GM12878 (cell line): ENCODE results near the gene ADAMTS17. TPM values are rescaled to one million over a fixed set of nuclear protein-coding genes. Genes with fewer than 3 reads are reported as not detected.

ENCODE experiments used
- ATAC-seq: fragments of 200-7000 bp; cut with Tn5 transposase; 3 replicates; pipeline ENCODE4 v1.9.1; 2020; ENCODE audit warnings: mild to moderate bottlenecking, moderate library complexity
- BruUV-seq: library from RNA; stranded (reverse); fragments of 400-500 nt; replicated peaks from 2 replicates; lab custom pipeline; 2021; lab: Mats Ljungman, UMichigan
- CTCF ChIA-PET: fragments of 300-600 bp; sonication (Branson Sonifier 250); formaldehyde crosslinking; extraction: SDS; loops from one replicate; lab custom pipeline; 2021; ENCODE audit warnings: inconsistent platforms; lab: Yijun Ruan, JAX
- POLR2A ChIA-PET: fragments of 350-600 bp; formaldehyde crosslinking; extraction: SDS; loops from one replicate; lab custom pipeline; 2021; ENCODE audit warnings: inconsistent platforms; lab: Charles Lee
- RAD21 ChIA-PET: fragments of 300-600 bp; sonication (Branson Sonifier 250); formaldehyde crosslinking; loops from one replicate; lab custom pipeline; 2023; ENCODE audit warnings: antibody characterized with exemption; ENCODE audit not compliant: unreplicated experiment; lab: Charles Lee
- SMC1A ChIA-PET: fragments of 300-600 bp; sonication (Branson Sonifier 250); formaldehyde crosslinking; loops from one replicate; lab custom pipeline; 2023; ENCODE audit not compliant: unreplicated experiment, uncharacterized antibody; lab: Charles Lee
- DNase-seq: peaks from one replicate; pipeline ENCODE4 v3.0.0-alpha.2; 2011; ENCODE audit warnings: low read depth, low spot score
- FAIRE-seq: peaks from 3 replicates; lab custom pipeline; 2011; peaks lifted over from hg19 to GRCh38; lab: Jason Lieb, UNC
- H2AFZ ChIP-seq: 2 replicates; pipeline ENCODE4 v1.6.0; 2011; ENCODE audit warnings: low read depth, low read length, control low read depth; ENCODE audit not compliant: control insufficient read depth
- H3K27ac ChIP-seq: 2 replicates; pipeline ENCODE4 v1.5.1; 2011; ENCODE audit warnings: control low read depth; ENCODE audit not compliant: control insufficient read depth, insufficient read depth
- H3K27me3 ChIP-seq, 2 experiments: replicated peaks in 1 of 2; 2 replicates each; pipeline versions ENCODE4 v1.6.0 to v1.6.1; 2011; ENCODE audit warnings: low read length in 1 of 2; ENCODE audit not compliant: control insufficient read depth in 2 of 2, insufficient read depth in 2 of 2
- H3K36me3 ChIP-seq, 2 experiments: 2 replicates each; pipeline ENCODE4 v1.5.1; 2011; ENCODE audit warnings: low read length in 1 of 2; ENCODE audit not compliant: control insufficient read depth in 2 of 2, insufficient read depth in 2 of 2
- H3K4me1 ChIP-seq: 2 replicates; pipeline ENCODE4 v1.6.1; 2011; ENCODE audit warnings: mild to moderate bottlenecking, low read length, moderate library complexity, mixed read lengths; ENCODE audit not compliant: control insufficient read depth, insufficient read depth
- H3K4me2 ChIP-seq: 2 replicates; pipeline ENCODE4 v1.6.0; 2011; ENCODE audit warnings: control low read depth; ENCODE audit not compliant: control insufficient read depth, insufficient read depth
- H3K4me3 ChIP-seq: fragments of 200-600 bp; sonication (generic); 2 replicates; pipeline ENCODE4 v1.5.1; 2016
- H3K79me2 ChIP-seq: 2 replicates; pipeline ENCODE4 v1.6.0; 2011; ENCODE audit warnings: low read length; ENCODE audit not compliant: control insufficient read depth, insufficient read depth
- H3K9ac ChIP-seq: 2 replicates; pipeline ENCODE4 v1.8.0; 2011; ENCODE audit warnings: low read length, control low read depth, mixed read lengths; ENCODE audit not compliant: control insufficient read depth, insufficient read depth
- H3K9me3 ChIP-seq: replicated peaks from 3 replicates; pipeline ENCODE4 v1.5.1; 2011; ENCODE audit warnings: mild to moderate bottlenecking, low read length; ENCODE audit not compliant: control insufficient read depth, insufficient read depth
- H4K20me1 ChIP-seq: 2 replicates; pipeline ENCODE4 v1.6.0; 2011; ENCODE audit not compliant: control insufficient read depth, insufficient read depth
- ATF7 ChIP-seq: fragments of 450-650 bp; IDR thresholded peaks from 2 replicates; pipeline ENCODE4 v1.6.1; 2016; ENCODE audit warnings: low read depth, mild to moderate bottlenecking
- CBX5 ChIP-seq: sonication (generic); IDR thresholded peaks from 2 replicates; pipeline ENCODE4 v1.6.1; 2016; ENCODE audit warnings: low read depth, moderate library complexity, mild to moderate bottlenecking, inconsistent platforms
- EED ChIP-seq: sonication (generic); IDR thresholded peaks from 2 replicates; pipeline ENCODE4 v1.6.1; 2016; ENCODE audit warnings: antibody characterized with exemption, low read depth
- NR2C1 ChIP-seq: fragments of 450-650 bp; IDR thresholded peaks from 2 replicates; pipeline ENCODE4 v1.6.1; 2017; ENCODE audit warnings: antibody characterized with exemption, mild to moderate bottlenecking, moderate library complexity
- RELA ChIP-seq: fragments of 450-650 bp; IDR thresholded peaks from 2 replicates; pipeline ENCODE4 v1.8.0; 2014; ENCODE audit warnings: borderline replicate concordance; ENCODE audit not compliant: partially characterized antibody
- SIN3A ChIP-seq: IDR thresholded peaks from 2 replicates; pipeline ENCODE4 v1.6.1; 2012; ENCODE audit warnings: low read depth, low read length, improper control_type of control experiment
- SMAD1 ChIP-seq: fragments of 450-650 bp; IDR thresholded peaks from 2 replicates; pipeline ENCODE4 v1.6.1; 2018; ENCODE audit warnings: mild to moderate bottlenecking, low read depth; ENCODE audit not compliant: partially characterized antibody
- TARDBP ChIP-seq: IDR thresholded peaks from 2 replicates; pipeline ENCODE4 v1.6.1; 2016; ENCODE audit warnings: borderline replicate concordance
- TCF12 ChIP-seq: IDR thresholded peaks from 2 replicates; pipeline ENCODE4 v1.6.1; 2011; ENCODE audit warnings: low read depth, mild to moderate bottlenecking, low read length
- WGBS: methylation state at CpG from one replicate; pipeline ENCODE4 v1.1.6; 2016; ENCODE audit warnings: low lambda C conversion rate; ENCODE audit not compliant: insufficient replicate concordance, insufficient coverage; ENCODE audit errors: missing lambda C conversion rate; 5-methylcytosine and 5-hydroxymethylcytosine counted together
- in situ Hi-C: fragments of 300-500 bp; cut with MboI; formaldehyde crosslinking; loops from 9 replicates; pipeline ENCODE4 v1.14.3; 2018; ENCODE audit warnings: mixed read lengths
- intact Hi-C: fragments of 100-400 bp; cut with micrococcal nuclease; formaldehyde crosslinking; loops from one replicate; pipeline ENCODE4 v1.14.2; 2022; ENCODE audit not compliant: unreplicated experiment
- polyA plus RNA-seq, 11 experiments: library from polyadenylated mRNA; depleted of rRNA in 4 of 11; unstranded in 6 of 11; stranded (reverse) in 5 of 11; fragments of >200 nt; fragmentation: Nextera tagmentation in 4 of 11; fragmentation: Illumina TruSeq in 1 of 11; extraction: Ambion mirVana in 4 of 11; extraction: Trizol in 1 of 11; gene quantifications; 1 replicate in 1 of 11; 2 replicates in 10 of 11; pipeline versions ENCODE4 v1.2.1 to v1.2.3, GENCODE V29; 2011 to 2016; ENCODE audit warnings: inconsistent platforms in 2 of 11, missing spikeins in 2 of 11, low read depth in 1 of 11
- total RNA-seq, 4 experiments: library from RNA; depleted of rRNA in 3 of 4; stranded (reverse); fragments of >200 nt in 3 of 4; fragmentation: Illumina TruSeq in 1 of 4; extraction: Trizol in 1 of 4; gene quantifications; 2 replicates each; pipeline versions ENCODE4 v1.2.1 to v1.2.3, GENCODE V29; 2013 to 2021
- TF ChIP-seq, protein P1 (sequence below): fragments of 450-650 bp; conservative IDR thresholded peaks from 2 replicates; pipeline ENCODE4 v1.6.1; 2017; ENCODE audit warnings: mild to moderate bottlenecking, moderate library complexity

Gene ADAMTS17
- total and polyA plus RNA-seq, 10 of the 15 experiments (the other 5 are each of a cell fraction or from before 2014, with no cell fraction given): 0.04 to 0.50 (median 0.10) TPM; not detected in 4

DNA sequence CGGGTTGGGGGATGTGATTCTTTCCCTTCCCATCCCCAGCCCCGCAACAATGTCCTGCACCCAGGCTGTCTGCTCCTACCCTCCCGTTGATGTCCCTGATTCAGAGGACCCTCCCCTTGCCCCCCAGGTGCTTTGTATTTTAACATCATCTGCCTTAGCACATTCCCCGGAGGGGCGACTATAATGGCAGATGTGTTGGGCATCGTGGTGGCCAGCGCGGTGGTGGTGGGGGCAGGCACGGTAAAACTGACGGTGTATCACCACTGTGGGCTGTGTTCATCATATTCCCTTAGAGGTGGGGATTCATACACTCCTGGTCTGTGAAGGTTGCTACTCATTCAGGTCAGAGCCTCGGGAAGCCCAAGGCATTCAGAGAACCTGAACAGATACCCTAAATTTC, 173.0 kb downstream of the ADAMTS17 start (continued):
- TF ChIP-seq, protein P1, sequence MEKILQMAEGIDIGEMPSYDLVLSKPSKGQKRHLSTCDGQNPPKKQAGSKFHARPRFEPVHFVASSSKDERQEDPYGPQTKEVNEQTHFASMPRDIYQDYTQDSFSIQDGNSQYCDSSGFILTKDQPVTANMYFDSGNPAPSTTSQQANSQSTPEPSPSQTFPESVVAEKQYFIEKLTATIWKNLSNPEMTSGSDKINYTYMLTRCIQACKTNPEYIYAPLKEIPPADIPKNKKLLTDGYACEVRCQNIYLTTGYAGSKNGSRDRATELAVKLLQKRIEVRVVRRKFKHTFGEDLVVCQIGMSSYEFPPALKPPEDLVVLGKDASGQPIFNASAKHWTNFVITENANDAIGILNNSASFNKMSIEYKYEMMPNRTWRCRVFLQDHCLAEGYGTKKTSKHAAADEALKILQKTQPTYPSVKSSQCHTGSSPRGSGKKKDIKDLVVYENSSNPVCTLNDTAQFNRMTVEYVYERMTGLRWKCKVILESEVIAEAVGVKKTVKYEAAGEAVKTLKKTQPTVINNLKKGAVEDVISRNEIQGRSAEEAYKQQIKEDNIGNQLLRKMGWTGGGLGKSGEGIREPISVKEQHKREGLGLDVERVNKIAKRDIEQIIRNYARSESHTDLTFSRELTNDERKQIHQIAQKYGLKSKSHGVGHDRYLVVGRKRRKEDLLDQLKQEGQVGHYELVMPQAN: no peak
- TF ChIP-seq SIN3A: no peak
- no peak for TF ChIP-seq TCF12
- TF ChIP-seq EED: no peak
- no peak for TF ChIP-seq SMAD1
- TF ChIP-seq NR2C1: no peak
- no peak for TF ChIP-seq CBX5
- no peak for TF ChIP-seq ATF7
- TF ChIP-seq TARDBP: no peak
- TF ChIP-seq, all 136 proteins: peak for 0

DNA sequence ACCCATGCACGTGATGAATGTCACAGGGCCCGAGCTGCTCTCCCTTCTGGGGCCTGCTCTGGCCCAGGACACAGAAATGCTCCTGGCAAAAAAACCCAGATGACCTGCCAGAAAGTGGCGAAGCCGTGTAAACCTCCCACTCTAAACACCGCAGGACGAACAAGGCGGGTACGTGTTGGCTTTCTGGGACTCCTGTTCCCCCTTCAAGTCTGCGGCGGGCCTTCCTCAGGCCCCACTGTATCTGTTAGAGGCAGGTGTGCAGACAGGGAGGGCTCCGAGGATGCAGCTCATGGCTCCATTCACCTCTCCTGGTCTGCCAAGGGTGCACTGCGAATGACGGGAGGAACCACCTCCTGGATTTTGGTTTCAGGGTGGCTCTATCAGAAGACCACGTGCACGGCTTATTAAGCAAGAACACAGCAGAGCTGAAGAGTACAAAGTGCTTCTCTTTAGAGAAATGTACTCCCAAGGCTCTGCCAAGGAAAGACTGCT, 173.8 kb downstream of the ADAMTS17 start:
- Histone ChIP-seq H3K4me1 (peaks cover 19% of the 10 kb centered on the region), H2AFZ (no peak overlapping the region), H3K36me3 (no peaks in the 10 kb centered on the region), H3K27me3 (no peaks in the 10 kb centered on the region), H3K27ac (no peak overlapping the region)
- BruUV-seq: no TSS peak
- DNase-seq (no peak), ATAC-seq (no peak), FAIRE-seq (no peak)
- POLR2A ChIA-PET: no interaction called here
- in situ Hi-C loops: no loop called here
- TF ChIP-seq RELA: no peak
- TF ChIP-seq, all 136 proteins: peak for 0
- intact Hi-C loops: no loop called here
- WGBS: 69% methylated on average over 15 of the region's 15 CpGs
- SMC1A ChIA-PET: no interaction called here
- RAD21 ChIA-PET: no interaction called here
- no peak overlapping the region for H3K4me2 ChIP-seq
- H4K20me1 ChIP-seq: no peaks in the 10 kb centered on the region
- H3K4me3 ChIP-seq: no peak overlapping the region
- CTCF ChIA-PET: no interaction called here
- H3K9ac ChIP-seq: no peak overlapping the region
- no peaks in the 10 kb centered on the region for H3K79me2 ChIP-seq
- peaks cover 14% of the 10 kb centered on the region; the same call in 2 of the 3 replicates for H3K9me3 ChIP-seq
